ENCODE measurements around the gene ANKRD53.

Gene ANKRD53

DNA sequence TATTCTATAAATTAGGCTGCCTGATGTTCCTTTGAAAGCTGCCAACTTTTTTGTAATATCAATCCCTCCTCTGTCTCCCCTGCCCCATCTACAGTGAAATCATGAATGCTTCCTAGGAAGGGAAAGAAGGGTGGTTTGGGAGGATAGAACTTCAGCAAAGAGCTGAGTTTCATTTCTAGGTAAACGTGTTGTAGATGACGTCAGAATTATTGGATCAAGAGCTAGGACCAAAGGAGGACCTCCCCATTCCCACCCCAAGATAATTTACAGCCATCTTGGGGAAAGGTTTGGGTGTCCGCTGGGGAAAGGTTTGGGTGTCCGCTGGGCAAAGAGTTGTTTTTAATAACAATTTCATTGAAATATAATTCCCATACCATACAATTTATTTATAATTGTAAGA is 11.2 kb upstream of the ANKRD53 start:
- DNase-seq, result no peak

GRCh38 chr2:70974592-70974991 is 3.8 kb upstream of the ANKRD53 start:
- no peak for DNase-seq

GRCh38 chr2:70975237-70975636 is 3.2 kb upstream of the ANKRD53 start:
- DNase-seq, result no peak

- no peak for DNase-seq
Measured at GRCh38 chr2:70977605-70978205, 725 bp upstream of the ANKRD53 start.

- DNase-seq, result no peak
Measured at GRCh38 chr2:70979180-70979488, 704 bp downstream of the ANKRD53 start.

DNA sequence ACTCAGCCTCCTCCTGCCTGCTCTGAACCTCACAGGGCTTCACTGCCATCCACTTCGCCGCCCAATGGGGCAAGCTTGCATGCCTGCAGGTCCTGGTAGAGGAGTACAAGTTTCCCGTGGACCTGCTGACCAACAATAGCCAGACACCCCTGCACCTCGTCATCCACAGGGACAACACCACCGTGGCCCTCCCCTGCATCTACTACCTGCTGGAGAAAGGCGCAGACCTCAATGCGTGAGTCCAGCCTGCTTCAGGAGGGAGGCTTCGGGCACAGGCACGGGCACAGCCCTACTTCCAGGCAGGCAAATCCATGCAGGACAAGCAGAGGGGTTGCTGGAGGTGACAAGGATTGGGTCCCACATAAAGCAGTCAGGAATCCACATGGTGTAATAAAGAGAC is 1.2 kb downstream of the ANKRD53 start:
- DNase-seq, result no peak

DNA sequence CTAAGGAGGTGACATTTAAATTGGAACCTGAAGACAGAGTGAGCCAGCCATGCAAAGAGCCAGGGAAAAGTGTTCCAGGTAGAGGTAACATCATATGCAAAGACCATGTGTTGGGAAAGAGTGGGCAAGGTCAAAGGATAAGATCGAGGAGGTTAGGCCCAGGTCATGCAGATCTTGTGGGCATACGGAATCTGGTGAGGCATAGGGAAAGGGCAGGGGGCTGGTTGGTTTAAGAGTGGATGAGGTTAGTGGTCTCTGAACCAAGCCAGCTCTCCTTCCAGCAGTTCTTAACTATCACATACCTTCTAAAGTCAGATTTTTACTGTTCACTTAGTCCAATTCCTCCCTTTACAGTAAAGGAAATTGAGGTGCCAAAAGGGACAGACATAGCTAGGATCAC is 3.0 kb downstream of the ANKRD53 start:
- no peak for DNase-seq

DNA sequence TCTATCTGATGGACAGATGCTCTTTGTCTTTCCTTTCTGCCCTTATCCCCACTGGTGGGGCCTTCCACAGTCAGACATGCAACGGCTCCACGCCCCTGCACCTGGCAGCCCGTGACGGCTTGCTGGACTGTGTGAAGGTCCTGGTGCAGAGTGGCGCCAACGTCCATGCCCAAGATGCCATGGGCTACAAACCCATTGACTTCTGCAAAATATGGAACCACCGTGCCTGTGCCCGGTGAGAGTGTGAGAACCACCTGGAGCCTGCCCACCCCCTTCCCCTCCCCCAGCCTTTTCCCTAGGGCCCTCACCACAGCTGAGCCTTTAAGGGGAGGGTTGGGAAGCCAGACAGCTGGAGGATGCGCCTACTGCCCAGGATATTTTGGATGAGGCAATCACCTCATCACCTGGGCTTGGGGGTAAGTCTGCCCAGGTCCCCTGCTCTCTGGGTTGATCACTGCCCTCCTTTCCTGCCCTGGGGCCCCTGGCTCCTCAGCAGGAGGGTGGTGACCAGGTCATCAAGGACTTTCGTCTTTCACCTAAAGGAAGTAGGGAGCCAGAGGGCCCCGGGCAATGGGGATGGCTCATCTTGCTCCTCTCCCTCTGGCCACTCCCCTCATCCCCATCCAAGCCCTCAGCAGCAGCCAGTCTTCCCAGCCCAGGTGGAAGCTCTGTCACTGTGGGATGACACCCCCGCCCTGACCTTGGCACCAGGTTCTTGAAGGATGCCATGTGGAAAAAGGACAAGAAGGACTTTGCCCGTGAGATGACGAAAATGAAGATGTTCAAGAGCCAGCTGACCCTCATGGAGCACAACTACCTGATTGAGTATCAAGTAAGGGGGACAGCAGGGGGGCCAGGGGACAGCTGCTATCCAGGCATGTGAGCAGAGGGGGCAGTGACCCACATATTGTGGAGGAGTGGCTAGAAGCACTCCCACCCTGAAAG is 3.7 kb downstream of the ANKRD53 start:
- peak; percentile 21 for DNase-seq

- peak; percentile 20 for DNase-seq
Measured at GRCh38 chr2:70982971-70983370, 4.5 kb downstream of the ANKRD53 start.

- peak; percentile 4 for DNase-seq
Measured at GRCh38 chr2:70983506-70984227, 5.2 kb downstream of the ANKRD53 start.

DNA sequence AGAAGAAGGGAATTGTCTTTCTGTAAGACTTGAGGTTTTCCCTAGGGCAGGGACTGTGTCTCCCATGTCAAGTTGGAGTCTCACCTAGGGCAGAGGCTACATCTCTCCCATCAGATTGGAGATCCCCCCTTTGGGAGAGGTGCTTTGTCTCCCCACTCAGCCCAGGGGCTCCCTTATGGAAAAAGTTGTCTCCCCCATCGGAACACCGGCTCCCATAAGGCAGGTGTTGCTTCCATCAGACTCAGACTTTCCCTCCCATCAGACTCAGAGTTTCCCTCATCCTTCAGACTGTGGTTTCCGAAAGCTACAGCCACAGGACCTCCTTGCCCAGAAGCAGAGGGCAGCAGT is 5.8 kb downstream of the ANKRD53 start:
- peak; percentile 21 for DNase-seq

GRCh38 chr2:70984576-70985282 is 6.3 kb downstream of the ANKRD53 start:
- peak; percentile 87 for DNase-seq

GRCh38 chr2:70985283-70985688 is 6.9 kb downstream of the ANKRD53 start:
- DNase-seq, result no peak

DNA sequence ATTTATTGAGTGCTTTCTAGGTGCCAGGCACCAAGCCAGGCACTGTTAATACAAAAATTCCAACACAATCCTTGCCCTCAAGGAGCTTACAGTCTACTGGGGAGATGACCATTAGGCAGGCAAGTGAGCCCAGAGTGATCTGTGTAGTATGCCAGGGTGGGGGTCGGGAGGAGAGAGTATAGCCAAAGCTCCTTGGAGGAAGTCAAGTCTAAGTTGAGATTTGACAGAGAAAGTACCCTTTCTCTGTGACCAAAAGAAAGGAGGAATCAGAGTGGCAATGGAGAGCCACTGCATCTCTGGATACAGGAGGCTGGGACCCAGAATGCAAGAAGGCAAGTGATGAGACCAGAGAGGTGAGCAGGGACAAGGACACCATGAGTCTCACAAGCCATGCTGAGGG is 7.5 kb downstream of the ANKRD53 start:
- peak; percentile 7 for DNase-seq

DNA sequence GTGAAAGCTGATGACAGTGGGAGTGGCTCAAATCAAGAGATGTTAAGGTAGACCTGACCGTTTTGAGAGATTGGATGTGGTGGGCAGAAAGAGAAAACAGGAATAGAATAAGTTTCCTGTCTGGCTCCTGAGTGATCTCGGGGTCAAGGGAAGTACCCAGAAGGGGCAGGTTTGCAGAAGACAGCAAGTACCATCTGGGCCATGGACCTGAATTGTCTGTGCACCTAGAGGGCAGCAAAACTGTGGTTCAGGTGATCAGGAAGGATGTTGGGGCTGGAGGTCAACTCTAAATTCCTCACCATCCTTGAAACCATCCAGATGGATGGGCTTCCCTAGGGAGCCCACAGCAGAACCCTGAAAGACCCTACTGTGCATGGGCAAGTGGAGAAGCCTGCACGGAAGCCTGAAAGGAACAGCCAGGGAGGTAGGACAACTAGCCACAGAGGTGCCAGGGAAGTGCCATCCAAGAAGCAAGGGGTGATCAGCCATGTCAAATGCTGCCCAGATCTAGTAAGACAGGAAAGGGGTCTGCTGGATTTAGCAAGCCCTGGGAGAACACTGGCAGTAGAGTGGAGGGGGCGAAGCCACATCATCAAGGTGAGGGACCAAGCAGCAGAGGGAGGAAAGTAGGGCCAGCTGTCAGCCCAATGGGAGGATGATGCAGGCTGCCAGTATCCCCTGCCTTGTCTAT is 8.2 kb downstream of the ANKRD53 start:
- no peak for DNase-seq

DNA sequence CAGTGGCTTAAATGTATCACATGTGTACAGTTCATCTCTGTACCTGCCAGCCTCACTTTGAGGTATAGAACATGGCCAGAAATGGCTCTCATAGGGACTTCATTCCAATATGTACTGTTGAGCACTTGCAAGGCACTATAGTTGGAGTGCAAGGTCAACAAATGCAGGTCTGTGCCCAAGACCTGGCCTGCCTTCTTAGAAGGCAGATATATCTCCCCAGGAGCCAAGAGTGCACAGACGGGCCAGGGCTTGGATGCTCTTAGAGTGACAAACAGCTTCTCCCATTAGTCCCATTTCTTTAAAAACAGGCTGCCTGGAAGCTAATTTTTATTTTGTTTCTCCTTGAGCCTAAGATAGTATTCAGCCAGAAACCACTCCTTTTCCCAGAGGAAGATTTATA is 9.0 kb downstream of the ANKRD53 start:
- DNase-seq, result no peak

DNA sequence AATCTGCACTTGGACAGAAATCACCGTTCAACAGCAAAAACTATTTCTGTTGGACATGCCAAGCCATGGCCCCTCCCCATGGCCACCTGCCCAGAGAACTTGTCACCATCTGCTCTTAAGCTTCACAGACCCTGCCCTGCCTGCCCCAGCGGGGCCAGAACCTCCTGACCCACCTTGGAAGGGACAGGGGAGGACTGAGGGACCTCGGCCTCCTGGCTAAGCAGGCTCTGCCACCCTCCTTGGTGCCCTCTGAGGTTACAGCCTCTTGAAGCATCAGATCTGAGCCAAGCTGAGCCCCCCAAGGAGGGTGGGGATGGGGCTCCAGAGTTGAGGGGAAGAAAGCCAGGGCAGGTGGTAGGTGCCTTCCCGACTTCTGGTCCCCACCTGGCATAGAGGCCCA is 9.7 kb downstream of the ANKRD53 start:
- DNase-seq, result no peak

DNA sequence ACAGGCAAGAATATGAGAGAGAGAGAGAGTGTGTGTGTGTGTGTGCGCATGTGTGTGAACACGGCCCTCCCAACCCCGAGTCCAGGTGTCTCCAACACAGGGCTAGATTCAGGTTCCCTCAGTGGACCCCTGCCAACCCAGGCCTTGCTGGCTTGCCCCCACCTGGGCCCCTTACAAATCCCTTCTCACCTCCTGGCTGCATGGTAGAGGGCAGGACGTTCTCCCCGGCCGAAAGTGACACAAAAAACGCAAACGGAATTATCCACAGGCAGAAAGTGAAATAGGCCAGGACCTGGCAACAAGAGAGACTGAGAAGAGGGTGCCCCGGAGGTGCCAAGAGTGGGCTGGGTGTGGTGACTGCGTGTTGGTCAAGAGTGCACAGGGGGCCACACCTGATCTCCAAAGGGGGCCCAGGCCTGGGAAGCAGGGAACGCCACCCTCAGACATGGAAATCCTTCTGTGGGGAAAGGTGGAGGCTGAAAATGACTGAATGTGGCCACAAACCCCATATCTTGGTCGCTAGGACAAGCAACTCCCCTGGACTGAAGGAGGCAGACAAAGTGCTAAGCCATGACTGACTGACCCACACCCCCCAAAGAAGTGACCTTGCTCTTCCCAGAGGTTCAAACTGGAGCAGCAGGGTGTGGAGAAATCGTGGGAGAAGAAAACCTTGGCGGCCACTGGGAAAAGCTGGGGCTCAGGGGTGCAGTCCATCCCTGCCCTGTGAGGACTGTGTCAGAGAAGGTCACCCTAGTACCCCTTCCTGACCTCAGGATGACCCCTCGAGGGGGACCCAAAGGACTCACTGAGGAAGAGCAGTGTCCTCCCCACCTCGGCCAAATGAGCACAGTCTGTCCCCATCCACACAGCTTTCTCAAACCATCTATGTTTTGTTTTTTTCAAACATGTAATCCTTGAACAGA is 10.6 kb downstream of the ANKRD53 start:
- DNase-seq, result no peak

DNA sequence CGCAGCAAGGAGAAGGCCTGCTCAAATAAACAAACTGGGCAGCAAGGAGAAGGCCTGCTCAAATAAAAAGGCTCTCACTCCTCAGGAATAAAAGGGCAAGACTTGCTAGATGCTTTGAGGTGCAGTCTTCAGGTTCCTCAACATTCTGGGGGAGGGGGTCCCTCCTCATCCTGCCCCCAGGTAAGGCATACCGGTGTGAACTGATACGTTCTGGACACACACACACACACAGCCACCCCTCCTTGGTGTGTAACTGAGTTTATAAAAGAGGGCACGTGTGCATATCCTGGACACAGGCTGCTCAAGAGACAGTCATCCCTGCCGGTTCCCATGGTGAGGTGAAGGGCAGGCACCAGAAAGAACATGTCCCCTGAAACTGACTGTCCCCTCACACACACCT is 11.8 kb downstream of the ANKRD53 start:
- no peak for DNase-seq

DNA sequence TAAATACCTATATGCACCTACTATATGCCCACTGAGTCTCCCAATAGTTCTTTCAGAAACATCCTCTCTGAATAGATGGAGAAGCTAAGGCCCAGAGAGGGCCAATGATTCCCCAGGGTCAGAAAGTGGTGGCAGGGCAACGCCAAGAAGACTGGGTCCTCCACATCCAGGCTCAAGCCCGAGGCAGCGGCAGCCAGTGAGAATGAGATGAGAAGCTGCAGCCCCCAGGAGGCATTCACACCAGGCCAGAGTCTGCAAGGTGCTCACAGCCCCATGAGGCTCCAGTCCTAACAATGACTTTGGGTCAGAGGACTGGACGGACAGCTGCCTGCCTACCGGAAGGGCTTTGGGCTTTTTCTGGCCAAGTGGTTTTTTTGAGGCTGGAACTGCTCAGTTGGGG is 12.7 kb downstream of the ANKRD53 start:
- DNase-seq, result no peak

GRCh38 chr2:70991742-70992141 is 13.3 kb downstream of the ANKRD53 start:
- DNase-seq, result no peak

All from activated CD4-positive, CD25-positive, alpha-beta regulatory T cell treated with anti-CD3 and anti-CD28 coated beads, Interleukin-2, amount 50 U/mL, for 72 hours (primary cell).